Vagina (tissue), 2 donors: Measurements from ENCODE around the gene SLX4IP.

ENCODE experiments used
- CTCF ChIP-seq, 3 experiments: fragments of 450-650 bp in 2 of 3; fragments of 200-600 bp in 1 of 3; sonication (generic) in 1 of 3; IDR thresholded peaks; one replicate each; pipeline ENCODE4 v1.5.1; 2017 to 2019; ENCODE audit warnings: antibody characterized with exemption in 3 of 3, mild to moderate bottlenecking in 2 of 3, moderate library complexity in 2 of 3
- POLR2A ChIP-seq, 2 donors: fragments of 450-650 bp; IDR thresholded peaks; one replicate each; pipeline ENCODE4 v1.6.1; 2017; ENCODE audit warnings: antibody characterized with exemption in 2 of 2, mild to moderate bottlenecking in 2 of 2, moderate library complexity in 2 of 2

- TF ChIP-seq CTCF (IDR thresholded peaks at IDR 0.05): peak in 1 of 3 experiments; percentile 13
- TF ChIP-seq POLR2A (IDR thresholded peaks at IDR 0.05): peak in 1 of 2 donors; percentile 92
Measured at GRCh38 chr20:10434467-10434831, 656 bp upstream of the SLX4IP start.
